ENCODE data around the gene ABO. TPM values are rescaled to one million over a fixed set of nuclear protein-coding genes. Genes with fewer than 3 reads are reported as not detected.

The ABO gene
- total and polyA plus RNA-seq, 2 donors (not counting 1 experiment from before 2014, with no cell fraction given) = not detected

GRCh38 chr9:133242991-133243390, 32.0 kb downstream of the ABO start:
- no peak overlapping the region for H3K4me2 ChIP-seq (replicated peaks; ENCODE audit: low read depth, low read length, poor library complexity, severe bottlenecking)
- DNase-seq = no peak

GRCh38 chr9:133242241-133242640, 32.8 kb downstream of the ABO start:
- H3K9me3 ChIP-seq (ENCODE audit: control extremely low read depth in 1 of 3, control insufficient read depth in 2 of 3, insufficient read depth in 1 of 3, low read length in 2 of 3) = peaks cover 0 to 20% (median 0%) of the 10 kb centered on the region in 3 donors
- ATAC-seq (ENCODE audit: low read depth) (no peak), DNase-seq (no peak)
- no peaks in the 10 kb centered on the region for H3K36me3 ChIP-seq (replicated peaks in 1 of 2; ENCODE audit: control extremely low read depth in 1 of 2, control insufficient read depth in 1 of 2, extremely low read depth in 1 of 2, insufficient read depth in 2 of 2, low read length in 1 of 2)
- H3K4me3 ChIP-seq (ENCODE audit: control extremely low read depth in 1 of 5, extremely low read depth in 1 of 5, insufficient read depth in 1 of 5, low read depth in 2 of 5, low read length in 4 of 5) = no peak overlapping the region
- H3K4me2 ChIP-seq (replicated peaks; ENCODE audit: low read depth, low read length, poor library complexity, severe bottlenecking) = no peak overlapping the region
- Mint-ChIP-seq H3K4me1 (peaks cover 13% of the 10 kb centered on the region), H3K27ac (no peak overlapping the region), H3K9me3 (ENCODE audit: insufficient read depth) (no peaks in the 10 kb centered on the region), H3K27me3 (peaks cover 26% of the 10 kb centered on the region), H3K4me3 (no peak overlapping the region)
- 88% methylated on average over 9 of the region's 14 CpGs for WGBS (ENCODE audit: insufficient coverage)
- intact Hi-C loops (cut with micrococcal nuclease) = no loop called here
- no peaks in the 10 kb centered on the region for H3K79me2 ChIP-seq (ENCODE audit: control insufficient read depth, insufficient read depth, low read length)
- no peak overlapping the region for H3K27ac ChIP-seq (ENCODE audit: low read length in 2 of 2)
- no peaks in the 10 kb centered on the region for H4K20me1 ChIP-seq (ENCODE audit: control insufficient read depth, insufficient read depth, low read length, poor library complexity, severe bottlenecking)
- CTCF ChIA-PET = no interaction called here
- POLR2A ChIA-PET = no interaction called here
- no peak overlapping the region for H3K9ac ChIP-seq (ENCODE audit: low read length)
- peaks cover 9 to 10% of the 10 kb centered on the region in 2 donors for H3K4me1 ChIP-seq (ENCODE audit: control insufficient read depth in 2 of 2, insufficient read depth in 2 of 2, low read length in 2 of 2)
- peaks cover 0 to 27% (median 3%) of the 10 kb centered on the region in 4 experiments for H3K27me3 ChIP-seq (replicated peaks in 1 of 4; ENCODE audit: control extremely low read depth in 1 of 4, control insufficient read depth in 3 of 4, insufficient read depth in 4 of 4, low read length in 3 of 4)
- H2AFZ ChIP-seq (ENCODE audit: insufficient read depth, low read depth, low read length, poor library complexity, severe bottlenecking) = no peak overlapping the region
- TF ChIP-seq CTCF (IDR thresholded peaks at IDR 0.05) (no peak), EZH2 (IDR thresholded peaks at IDR 0.05; ENCODE audit: borderline replicate concordance, insufficient read depth, low read depth, low read length, poor library complexity, severe bottlenecking) (no peak)

More at GRCh38 chr9:133242991-133243390, 32.0 kb downstream of the ABO start:
- Histone ChIP-seq H3K79me2 (ENCODE audit: control insufficient read depth, insufficient read depth, low read length) (no peaks in the 10 kb centered on the region), H3K27ac (ENCODE audit: low read length in 2 of 2) (no peak overlapping the region), H4K20me1 (ENCODE audit: control insufficient read depth, insufficient read depth, low read length, poor library complexity, severe bottlenecking) (no peaks in the 10 kb centered on the region), H3K4me3 (ENCODE audit: control extremely low read depth in 1 of 5, extremely low read depth in 1 of 5, insufficient read depth in 1 of 5, low read depth in 2 of 5, low read length in 4 of 5) (no peak overlapping the region), H2AFZ (ENCODE audit: insufficient read depth, low read depth, low read length, poor library complexity, severe bottlenecking) (no peak overlapping the region), H3K9ac (ENCODE audit: low read length) (no peak overlapping the region), H3K27me3 (replicated peaks in 1 of 4; ENCODE audit: control extremely low read depth in 1 of 4, control insufficient read depth in 3 of 4, insufficient read depth in 4 of 4, low read length in 3 of 4) (peaks cover 0 to 27% (median 3%) of the 10 kb centered on the region in 4 experiments), H3K9me3 (ENCODE audit: control extremely low read depth in 1 of 3, control insufficient read depth in 2 of 3, insufficient read depth in 1 of 3, low read length in 2 of 3) (peaks cover 0 to 20% (median 0%) of the 10 kb centered on the region in 3 donors), H3K36me3 (replicated peaks in 1 of 2; ENCODE audit: control extremely low read depth in 1 of 2, control insufficient read depth in 1 of 2, extremely low read depth in 1 of 2, insufficient read depth in 2 of 2, low read length in 1 of 2) (no peaks in the 10 kb centered on the region), H3K4me1 (ENCODE audit: control insufficient read depth in 2 of 2, insufficient read depth in 2 of 2, low read length in 2 of 2) (peaks cover 9 to 10% of the 10 kb centered on the region in 2 donors)
- Mint-ChIP-seq H3K9me3 (ENCODE audit: insufficient read depth) (no peaks in the 10 kb centered on the region), H3K4me1 (peaks cover 9% of the 10 kb centered on the region), H3K4me3 (no peak overlapping the region), H3K27me3 (peaks cover 19% of the 10 kb centered on the region), H3K27ac (no peak overlapping the region)
- ChIA-PET CTCF (no interaction called here), POLR2A (interaction anchor here (0.6 kb wide), 1 partner anchor 111 kb away, joined by 3 read pairs; no protein-coding TSS in a partner anchor)
- no CpG with 5 or more reads among the region's 8 CpGs for WGBS (ENCODE audit: insufficient coverage)
- no peak for TF ChIP-seq CTCF (IDR thresholded peaks at IDR 0.05)
- TF ChIP-seq EZH2 (IDR thresholded peaks at IDR 0.05; ENCODE audit: borderline replicate concordance, insufficient read depth, low read depth, low read length, poor library complexity, severe bottlenecking) = no peak
- intact Hi-C loops (cut with micrococcal nuclease) = no loop called here
- ATAC-seq (ENCODE audit: low read depth) = no peak

All from B cell (primary cell).